ENCODE results near the gene BAD. TPM values are rescaled to one million over a fixed set of nuclear protein-coding genes. Genes with fewer than 3 reads are reported as not detected.
"Not testable (repeated sequence)": the region's sequence is repeated elsewhere in the genome, so short reads cannot be mapped to it uniquely, and the experiment has no call there.

Gene BAD
- total RNA-seq, 2 experiments from 2014 or later: 21.2 to 74.2 TPM

- ChIA-PET POLR2A (interaction anchor here (0.6 to 2.3 kb wide), 17 partner anchors 9 to 250 kb away, joined by 3 to 22 read pairs (median 5); partner anchors contain the start of genes BAD, CCDC88B, ESRRA and FKBP2), CTCF (ENCODE audit: unreplicated experiment) (interaction anchor here (0.7 to 2.1 kb wide), 10 partner anchors 9 to 132 kb away, joined by 3 to 33 read pairs (median 4); partner anchors contain the start of gene FERMT3)
- no peak overlapping the region for H2AFZ ChIP-seq (ENCODE audit: low read length)
- no peaks in the 10 kb centered on the region for H3K9me2 ChIP-seq (ENCODE audit: insufficient read depth, low read length)
- peak overlapping the region; percentile 77 for H3K4me2 ChIP-seq (ENCODE audit: low read length)
- peak; percentile 60 for TF ChIP-seq CTCF (conservative IDR thresholded peaks at IDR 0.05; ENCODE audit: low read length)
- no peak for TF ChIP-seq EZH2phosphoT487 (IDR thresholded peaks at IDR 0.05; ENCODE audit: borderline replicate concordance, low read depth, low read length)
- H3K36me3 ChIP-seq (ENCODE audit: insufficient read depth, low read length): peaks cover 76% of the 10 kb centered on the region
- intact Hi-C loops (cut with micrococcal nuclease; ENCODE audit: unreplicated experiment): loop anchor here (1.0 kb wide), 3 partner anchors 11 to 39 kb away; partner anchors contain the start of gene ESRRA
- H3K27ac ChIP-seq (ENCODE audit: low read depth, low read length, poor library complexity, severe bottlenecking): peak overlapping the region; percentile 88
- BruUV-seq (replicated peaks): TSS peak; percentile 100
- no peaks in the 10 kb centered on the region for H4K20me1 ChIP-seq (ENCODE audit: insufficient read depth, low read length)
- H3K79me2 ChIP-seq (ENCODE audit: insufficient read depth, low read depth, low read length): peaks cover 17% of the 10 kb centered on the region; the same call in 1 of the 2 replicates
- H3K9me3 ChIP-seq (ENCODE audit: low read length): no peaks in the 10 kb centered on the region
- H3K4me3 ChIP-seq (ENCODE audit: low read depth, low read length, poor library complexity, severe bottlenecking): peak overlapping the region; percentile 83
- DNase-seq (ENCODE audit: low spot score): peak; percentile 59
- H3K4me1 ChIP-seq (ENCODE audit: insufficient read depth, low read length, poor library complexity, severe bottlenecking): peaks cover 29% of the 10 kb centered on the region
These were observed 32.3 kb upstream of the BAD start for GRCh38 chr11:64316672-64317324.

- H3K36me3 ChIP-seq (ENCODE audit: insufficient read depth, low read length): peaks cover 72% of the 10 kb centered on the region
- H2AFZ ChIP-seq (ENCODE audit: low read length); DNase-seq (ENCODE audit: low spot score); H3K9me3 ChIP-seq (ENCODE audit: low read length); intact Hi-C loops (cut with micrococcal nuclease; ENCODE audit: unreplicated experiment); H3K9me2 ChIP-seq (ENCODE audit: insufficient read depth, low read length); H4K20me1 ChIP-seq (ENCODE audit: insufficient read depth, low read length): not testable (repeated sequence)
- CTCF ChIA-PET (ENCODE audit: unreplicated experiment): interaction anchor here (0.6 kb wide), 1 partner anchor 11 kb away, joined by 3 read pairs; no protein-coding TSS in a partner anchor
- POLR2A ChIA-PET: interaction anchor here (0.6 to 2.3 kb wide), 2 partner anchors 25 to 39 kb away, joined by 3 to 22 read pairs; partner anchors contain the start of gene CCDC88B
- H3K27ac ChIP-seq (ENCODE audit: low read depth, low read length, poor library complexity, severe bottlenecking): peak overlapping the region; percentile 88
- H3K4me1 ChIP-seq (ENCODE audit: insufficient read depth, low read length, poor library complexity, severe bottlenecking): peaks cover 29% of the 10 kb centered on the region
- H3K79me2 ChIP-seq (ENCODE audit: insufficient read depth, low read depth, low read length): peaks cover 17% of the 10 kb centered on the region; the same call in 1 of the 2 replicates
- H3K4me2 ChIP-seq (ENCODE audit: low read length): peak overlapping the region; percentile 77
- H3K4me3 ChIP-seq (ENCODE audit: low read depth, low read length, poor library complexity, severe bottlenecking): peak overlapping the region; percentile 83
- TSS peak; percentile 45 for BruUV-seq (replicated peaks)
These were observed 31.4 kb upstream of the BAD start for GRCh38 chr11:64315667-64316526.

GRCh38 chr11:64314805-64315561 lies 30.5 kb upstream of the BAD start:
- POLR2A ChIA-PET: no interaction called here

More at GRCh38 chr11:64314805-64315561, 30.5 kb upstream of the BAD start:
- H2AFZ ChIP-seq (ENCODE audit: low read length): no peak overlapping the region
- intact Hi-C loops (cut with micrococcal nuclease; ENCODE audit: unreplicated experiment): no loop called here
- CTCF ChIA-PET (ENCODE audit: unreplicated experiment): no interaction called here
- no peak overlapping the region for H3K27ac ChIP-seq (ENCODE audit: low read depth, low read length, poor library complexity, severe bottlenecking)
- peaks cover 29% of the 10 kb centered on the region for H3K4me1 ChIP-seq (ENCODE audit: insufficient read depth, low read length, poor library complexity, severe bottlenecking)
- H3K4me3 ChIP-seq (ENCODE audit: low read depth, low read length, poor library complexity, severe bottlenecking): no peak overlapping the region
- no peaks in the 10 kb centered on the region for H3K9me2 ChIP-seq (ENCODE audit: insufficient read depth, low read length)
- H3K79me2 ChIP-seq (ENCODE audit: insufficient read depth, low read depth, low read length): peaks cover 17% of the 10 kb centered on the region; the same call in 1 of the 2 replicates
- H3K4me2 ChIP-seq (ENCODE audit: low read length): peak overlapping the region; percentile 77; the same call in 1 of the 2 replicates
- peaks cover 67% of the 10 kb centered on the region for H3K36me3 ChIP-seq (ENCODE audit: insufficient read depth, low read length)
- TF ChIP-seq CTCF (conservative IDR thresholded peaks at IDR 0.05; ENCODE audit: low read length) (0 out of 2 replicates have a peak, but pooled peaks have one; percentile 22), EZH2phosphoT487 (IDR thresholded peaks at IDR 0.05; ENCODE audit: borderline replicate concordance, low read depth, low read length) (no peak)
- no peaks in the 10 kb centered on the region for H4K20me1 ChIP-seq (ENCODE audit: insufficient read depth, low read length)
- no peaks in the 10 kb centered on the region for H3K9me3 ChIP-seq (ENCODE audit: low read length)
- no peak for DNase-seq (ENCODE audit: low spot score)
- BruUV-seq (replicated peaks): no TSS peak

Measured in OCI-LY7 (cell line).